ENCODE data around the gene EVL.

GRCh38 chr14:100114109-100114765, 49.0 kb downstream of the EVL start:
- no peak for TF ChIP-seq CTCF (IDR thresholded peaks at IDR 0.05; ENCODE audit: low read depth, low read length)
- TF ChIP-seq POLR2A (IDR thresholded peaks at IDR 0.05; ENCODE audit: extremely low read depth, insufficient read length) = no peak
- no peak for TF ChIP-seq MAX (IDR thresholded peaks at IDR 0.05; ENCODE audit: low read depth, low read length)
